ENCODE data around the gene SLC37A4. TPM values are rescaled to one million over a fixed set of nuclear protein-coding genes. Genes with fewer than 3 reads are reported as not detected.
"Not testable (repeated sequence)": the region's sequence is repeated elsewhere in the genome, so short reads cannot be mapped to it uniquely, and the experiment has no call there.

Gene SLC37A4
- total RNA-seq, 4 donors from 2014 or later = 11.6 to 18.4 (median 14.0) TPM

DNA sequence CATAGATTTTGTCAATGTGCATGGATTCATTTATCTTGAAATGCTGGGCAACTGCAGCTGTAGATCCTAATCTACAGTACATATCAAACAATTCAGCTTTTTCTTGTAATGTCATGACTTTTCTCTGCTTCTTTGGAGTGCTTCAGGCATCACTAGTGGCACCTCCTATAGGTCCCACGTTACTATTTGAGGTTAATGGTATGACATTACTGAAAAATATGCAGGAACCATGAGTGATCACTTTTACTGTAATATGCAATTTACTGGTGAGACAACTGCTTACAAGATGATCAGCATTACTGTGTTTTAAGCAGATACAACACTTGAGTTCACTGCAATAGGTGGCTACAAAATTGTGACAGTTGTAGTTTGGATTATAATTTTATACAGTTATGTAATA lies 29.8 kb downstream of the SLC37A4 start:
- TF ChIP-seq, protein P1, sequence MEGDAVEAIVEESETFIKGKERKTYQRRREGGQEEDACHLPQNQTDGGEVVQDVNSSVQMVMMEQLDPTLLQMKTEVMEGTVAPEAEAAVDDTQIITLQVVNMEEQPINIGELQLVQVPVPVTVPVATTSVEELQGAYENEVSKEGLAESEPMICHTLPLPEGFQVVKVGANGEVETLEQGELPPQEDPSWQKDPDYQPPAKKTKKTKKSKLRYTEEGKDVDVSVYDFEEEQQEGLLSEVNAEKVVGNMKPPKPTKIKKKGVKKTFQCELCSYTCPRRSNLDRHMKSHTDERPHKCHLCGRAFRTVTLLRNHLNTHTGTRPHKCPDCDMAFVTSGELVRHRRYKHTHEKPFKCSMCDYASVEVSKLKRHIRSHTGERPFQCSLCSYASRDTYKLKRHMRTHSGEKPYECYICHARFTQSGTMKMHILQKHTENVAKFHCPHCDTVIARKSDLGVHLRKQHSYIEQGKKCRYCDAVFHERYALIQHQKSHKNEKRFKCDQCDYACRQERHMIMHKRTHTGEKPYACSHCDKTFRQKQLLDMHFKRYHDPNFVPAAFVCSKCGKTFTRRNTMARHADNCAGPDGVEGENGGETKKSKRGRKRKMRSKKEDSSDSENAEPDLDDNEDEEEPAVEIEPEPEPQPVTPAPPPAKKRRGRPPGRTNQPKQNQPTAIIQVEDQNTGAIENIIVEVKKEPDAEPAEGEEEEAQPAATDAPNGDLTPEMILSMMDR (IDR thresholded peaks at IDR 0.05) = no peak
- ATAC-seq (ENCODE audit: low FRiP score) = no peak
- no peak for DNase-seq (ENCODE audit: low spot score)

DNA sequence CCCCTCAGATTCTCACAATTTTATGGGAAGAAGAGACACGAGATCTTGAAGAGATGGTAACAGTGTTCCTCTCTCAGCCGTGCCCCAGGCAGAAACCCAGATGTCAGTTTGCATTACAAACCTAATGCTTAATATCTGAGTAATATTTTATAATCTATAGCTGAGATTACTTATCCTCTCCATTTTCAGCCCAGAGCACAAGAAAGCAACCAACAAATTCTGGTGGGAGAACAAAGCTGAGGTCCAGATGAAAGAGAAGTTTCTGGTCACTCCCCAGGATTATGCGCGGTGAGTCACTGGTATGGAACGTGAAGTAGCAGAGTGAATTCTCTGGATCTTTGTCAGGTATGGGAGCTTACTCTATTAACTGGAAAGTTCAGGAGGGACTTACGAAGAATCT lies 31.9 kb downstream of the SLC37A4 start:
- DNase-seq (ENCODE audit: low spot score) = peak; percentile 39
- TF ChIP-seq, protein P1 (IDR thresholded peaks at IDR 0.05) = no peak
- peak; percentile 64 for ATAC-seq (ENCODE audit: low FRiP score)

DNA sequence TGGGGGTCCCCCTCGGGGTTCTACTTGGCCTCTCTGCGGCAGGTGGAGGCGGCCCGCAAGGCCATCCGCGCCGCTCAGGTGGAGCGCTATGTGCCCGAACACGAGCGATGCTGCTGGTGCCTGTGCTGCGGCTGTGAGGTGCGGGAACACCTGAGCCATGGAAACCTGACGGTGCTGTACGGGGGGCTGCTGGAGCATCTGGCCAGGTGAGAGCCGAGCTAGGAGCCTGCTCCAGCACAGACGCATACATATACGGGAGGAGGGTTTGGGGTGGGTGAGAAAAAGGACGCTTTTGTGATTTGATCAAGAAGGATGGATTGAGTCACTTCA lies 32.3 kb downstream of the SLC37A4 start:
- TF ChIP-seq, protein P1 (IDR thresholded peaks at IDR 0.05) = no peak
- DNase-seq (ENCODE audit: low spot score) = no peak
- ATAC-seq (ENCODE audit: low FRiP score) = peak; percentile 13

DNA sequence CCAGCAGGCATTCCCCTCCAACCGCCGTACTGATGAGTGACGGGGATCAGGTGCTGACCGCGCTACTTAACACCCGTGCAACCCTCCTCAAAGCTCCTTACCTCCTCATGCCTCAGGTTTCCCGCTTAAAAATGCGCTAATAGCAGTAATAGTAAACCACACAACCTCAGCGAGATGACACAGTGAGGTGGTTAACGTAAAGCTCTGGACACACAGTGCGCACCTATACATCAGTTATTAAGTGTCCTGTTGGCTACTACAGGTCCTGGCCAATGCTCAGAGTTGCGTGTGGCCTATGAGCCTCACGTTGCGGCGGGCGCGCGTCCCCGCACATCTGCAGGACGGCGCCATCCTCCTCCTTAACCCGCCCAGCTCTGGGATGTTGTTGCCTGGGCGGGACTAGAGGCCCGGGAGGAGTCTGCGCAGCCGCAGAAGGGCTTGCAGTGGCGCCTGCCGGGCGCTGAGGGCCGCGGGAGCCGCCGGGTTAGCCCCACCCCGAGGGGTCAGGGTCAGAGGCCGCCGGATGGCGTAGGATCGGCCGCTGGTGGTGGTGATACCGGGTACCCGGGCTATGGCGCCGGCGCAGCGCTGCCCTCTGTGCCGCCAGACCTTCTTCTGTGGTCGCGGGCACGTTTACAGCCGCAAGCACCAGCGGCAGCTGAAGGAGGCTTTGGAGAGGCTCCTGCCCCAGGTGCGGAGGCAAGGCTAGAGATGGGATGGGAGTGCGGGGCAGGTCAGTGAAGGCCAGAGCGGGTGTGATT lies 32.9 kb downstream of the SLC37A4 start, which contains the start of gene CENATAC:
Gene CENATAC, plus strand, starts transcription at position 512 of the 761 bp plus-strand sequence. Its CDS starts 60 bp downstream, at position 572.
- TF ChIP-seq, protein P1 (IDR thresholded peaks at IDR 0.05) = no peak
- ATAC-seq (ENCODE audit: low FRiP score) (peak; percentile 96), DNase-seq (ENCODE audit: low spot score) (peak; percentile 87)

DNA sequence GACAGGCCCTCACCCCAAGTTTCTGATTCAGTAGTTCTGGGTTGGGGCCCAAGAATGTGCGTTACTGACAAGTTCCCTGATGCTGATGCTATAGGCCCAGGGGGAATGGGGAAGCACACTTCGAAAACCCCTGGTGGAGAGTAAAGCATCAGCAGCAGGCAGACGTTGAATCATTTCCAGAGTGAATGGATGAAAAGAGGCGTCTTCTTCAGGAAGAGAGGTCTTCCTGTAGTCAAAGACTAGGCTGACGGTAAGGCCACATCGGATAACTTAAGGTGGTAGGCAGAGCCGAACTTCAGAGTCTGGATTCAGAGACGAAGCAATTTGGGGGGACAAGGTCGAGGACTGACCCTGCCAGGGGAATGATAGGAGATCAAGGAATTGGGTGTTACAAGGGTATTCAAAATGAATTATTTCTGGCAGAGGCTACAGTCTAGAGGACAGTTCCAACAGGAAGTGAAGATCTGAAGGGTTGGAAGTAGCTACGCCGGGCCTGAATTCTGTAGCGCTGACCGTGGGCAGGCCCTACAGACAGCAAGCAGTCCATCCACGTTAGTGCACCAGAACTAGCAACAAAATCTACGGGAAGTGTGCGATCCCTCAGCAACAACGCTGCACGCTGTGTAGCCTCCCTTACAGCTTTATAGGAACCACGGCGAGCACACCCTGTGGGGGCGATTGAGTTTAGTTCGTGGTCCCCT lies 33.6 kb downstream of the SLC37A4 start:
- TF ChIP-seq, protein P1 (IDR thresholded peaks at IDR 0.05) = no peak
- peak; percentile 4 for ATAC-seq (ENCODE audit: low FRiP score)
- no peak for DNase-seq (ENCODE audit: low spot score)

DNA sequence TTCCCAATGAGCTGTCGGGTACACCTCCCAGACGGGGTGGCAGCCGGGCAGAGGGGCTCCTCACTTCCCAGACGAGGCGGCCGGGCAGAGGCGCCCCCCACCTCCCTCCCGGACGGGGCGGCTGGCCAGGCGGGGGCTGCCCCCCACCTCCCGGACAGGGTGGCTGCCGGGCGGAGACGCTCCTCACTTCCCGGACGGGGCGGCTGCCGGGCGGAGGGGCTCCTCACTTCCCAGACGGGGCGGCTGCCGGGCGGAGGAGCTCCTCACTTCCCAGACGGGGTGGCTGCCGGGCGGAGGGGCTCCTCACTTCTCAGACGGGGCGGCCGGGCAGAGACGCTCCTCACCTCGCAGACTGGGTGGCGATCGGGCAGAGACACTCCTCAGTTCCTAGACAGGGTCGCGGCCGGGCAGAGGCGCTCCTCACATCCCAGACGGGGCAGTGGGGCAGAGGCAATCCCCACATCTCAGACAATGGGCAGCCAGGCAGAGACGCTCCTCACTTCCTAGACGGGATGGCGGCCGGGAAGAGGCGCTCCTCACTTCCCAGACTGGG lies 39.1 kb downstream of the SLC37A4 start:
- not testable (repeated sequence) for ATAC-seq (ENCODE audit: low FRiP score); DNase-seq (ENCODE audit: low spot score)

DNA sequence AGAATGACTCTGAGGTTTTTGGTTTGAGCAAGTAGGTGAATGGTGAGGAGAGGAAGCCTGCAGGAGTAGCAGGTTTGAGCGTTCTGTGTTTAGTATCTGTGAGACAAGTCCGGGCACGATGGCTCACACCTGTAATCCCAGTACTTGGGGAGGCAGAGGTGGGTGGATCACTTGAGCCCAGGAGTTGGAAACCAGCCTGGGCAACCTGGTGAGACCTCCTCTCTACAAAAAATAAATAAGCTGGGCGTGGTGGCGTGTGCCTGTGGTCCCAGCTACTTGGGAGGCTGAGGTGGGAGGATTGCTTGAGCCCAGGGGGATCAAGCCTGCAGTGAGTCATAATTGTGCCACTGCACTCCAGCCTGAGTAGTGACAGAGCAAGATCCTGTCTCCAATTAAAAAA lies 42.4 kb downstream of the SLC37A4 start:
- no peak for ATAC-seq (ENCODE audit: low FRiP score)
- TF ChIP-seq, protein P1 (IDR thresholded peaks at IDR 0.05) = no peak
- no peak for DNase-seq (ENCODE audit: low spot score)

Measured in omental fat pad (tissue), 4 donors.